IMR-90 (cell line): ENCODE data around the gene HAUS7. TPM values are rescaled to one million over a fixed set of nuclear protein-coding genes. Genes with fewer than 3 reads are reported as not detected.

Source experiments
- ATAC-seq: fragments of 200-7000 bp; cut with Tn5 transposase; 2 replicates; pipeline ENCODE4 v1.9.1; 2020; ENCODE audit warnings: low read depth, mild to moderate bottlenecking, moderate library complexity
- BruUV-seq: library from RNA; stranded (reverse); fragments of 400-500 nt; replicated peaks from 2 replicates; lab custom pipeline; 2021; lab: Mats Ljungman, UMichigan
- CTCF ChIA-PET: fragments of 300-600 bp; formaldehyde crosslinking; extraction: SDS; loops from one replicate; lab custom pipeline; 2021; ENCODE audit warnings: antibody characterized with exemption; lab: Yijun Ruan, JAX
- POLR2A ChIA-PET: fragments of 300-600 bp; sonication (Branson Sonifier 250); formaldehyde crosslinking; loops from one replicate; lab custom pipeline; 2022; ENCODE audit warnings: antibody characterized with exemption; ENCODE audit not compliant: unreplicated experiment; lab: Charles Lee
- DNase-seq: peaks from one replicate; pipeline ENCODE4 v3.0.0; 2013
- H2AFZ ChIP-seq: replicated peaks from 2 replicates; pipeline ENCODE3; 2013; ENCODE audit warnings: low read length, mild to moderate bottlenecking; ENCODE audit not compliant: poor library complexity
- H2AK5ac ChIP-seq: 2 replicates; pipeline ENCODE4 v1.6.1; 2013; ENCODE audit warnings: low read depth, low read length, inconsistent platforms
- H2AK9ac ChIP-seq: replicated peaks from 2 replicates; pipeline ENCODE3; 2013; ENCODE audit warnings: mild to moderate bottlenecking, low read depth, low read length, moderate library complexity; ENCODE audit not compliant: poor library complexity
- H2BK120ac ChIP-seq: 2 replicates; pipeline ENCODE4 v1.6.1; 2013; ENCODE audit warnings: low read depth, low read length, inconsistent platforms
- H2BK15ac ChIP-seq: 3 replicates; pipeline ENCODE4 v1.6.1; 2013; ENCODE audit warnings: low read depth, low read length, inconsistent platforms
- H2BK20ac ChIP-seq: 2 replicates; pipeline ENCODE4 v1.6.1; 2013; ENCODE audit warnings: low read depth, mild to moderate bottlenecking, inconsistent platforms, low read length, moderate library complexity
- H2BK5ac ChIP-seq: 2 replicates; pipeline ENCODE4 v1.6.1; 2013; ENCODE audit warnings: mild to moderate bottlenecking, low read depth, low read length, inconsistent platforms; ENCODE audit not compliant: poor library complexity, severe bottlenecking
- H3K14ac ChIP-seq: replicated peaks from 2 replicates; pipeline ENCODE4 v1.6.1; 2013; ENCODE audit warnings: low read depth, low read length, inconsistent platforms
- H3K18ac ChIP-seq: 2 replicates; pipeline ENCODE4 v1.6.1; 2013; ENCODE audit warnings: low read depth, low read length, control low read depth
- H3K23ac ChIP-seq: 2 replicates; pipeline ENCODE4 v1.6.1; 2013; ENCODE audit warnings: low read depth, low read length, inconsistent platforms
- H3K27ac ChIP-seq: 2 replicates; pipeline ENCODE4 v1.5.1; 2013; ENCODE audit warnings: mild to moderate bottlenecking, control low read depth, low read length; ENCODE audit not compliant: insufficient read depth
- H3K27me3 ChIP-seq: 2 replicates; pipeline ENCODE4 v1.6.1; 2013; ENCODE audit warnings: low read length; ENCODE audit not compliant: control insufficient read depth, insufficient read depth
- H3K36me3 ChIP-seq: 2 replicates; pipeline ENCODE4 v1.6.1; 2013; ENCODE audit warnings: low read length, mixed read lengths; ENCODE audit not compliant: control insufficient read depth, insufficient read depth
- H3K4ac ChIP-seq: 2 replicates; pipeline ENCODE4 v1.6.1; 2013; ENCODE audit warnings: low read depth, low read length, inconsistent platforms
- H3K4me1 ChIP-seq: 2 replicates; pipeline ENCODE4 v1.6.1; 2013; ENCODE audit warnings: low read length, mixed read lengths; ENCODE audit not compliant: control insufficient read depth, insufficient read depth
- H3K4me2 ChIP-seq: 2 replicates; pipeline ENCODE4 v1.6.1; 2013; ENCODE audit warnings: low read depth, mild to moderate bottlenecking, control low read depth, low read length, moderate library complexity
- H3K4me3 ChIP-seq: 2 replicates; pipeline ENCODE4 v1.5.1; 2013; ENCODE audit warnings: low read depth, mild to moderate bottlenecking, control low read depth, low read length, moderate library complexity; ENCODE audit not compliant: insufficient read depth
- H3K56ac ChIP-seq: 2 replicates; pipeline ENCODE4 v1.6.1; 2013; ENCODE audit warnings: low read length, inconsistent platforms; ENCODE audit not compliant: insufficient read depth; ENCODE audit errors: extremely low read depth
- H3K79me1 ChIP-seq, 2 experiments: 2 replicates each; pipeline ENCODE4 v1.6.1; 2013; ENCODE audit warnings: low read length in 2 of 2, inconsistent platforms in 1 of 2, low read depth in 1 of 2
- H3K9ac ChIP-seq: 2 replicates; pipeline ENCODE4 v1.6.1; 2013; ENCODE audit warnings: low read depth, low read length, control low read depth
- H3K9me1 ChIP-seq: 2 replicates; pipeline ENCODE4 v1.6.1; 2013; ENCODE audit warnings: low read length, inconsistent platforms; ENCODE audit not compliant: insufficient read depth
- H3K9me3 ChIP-seq: 2 replicates; pipeline ENCODE4 v1.6.1; 2013; ENCODE audit warnings: low read length; ENCODE audit not compliant: control insufficient read depth, insufficient read depth
- H4K20me1 ChIP-seq: 2 replicates; pipeline ENCODE4 v1.6.1; 2013; ENCODE audit warnings: low read length, inconsistent platforms; ENCODE audit not compliant: insufficient read depth
- H4K5ac ChIP-seq: 2 replicates; pipeline ENCODE4 v1.6.1; 2013; ENCODE audit warnings: mild to moderate bottlenecking, low read depth, low read length, control low read depth
- H4K8ac ChIP-seq, 2 experiments: 2 replicates each; pipeline ENCODE4 v1.6.1; 2013; ENCODE audit warnings: low read depth in 2 of 2, low read length in 2 of 2, control low read depth in 1 of 2, inconsistent platforms in 1 of 2
- H4K91ac ChIP-seq: 2 replicates; pipeline ENCODE4 v1.6.1; 2013; ENCODE audit warnings: low read depth, low read length, inconsistent platforms; ENCODE audit not compliant: insufficient read depth
- MXI1 ChIP-seq: IDR thresholded peaks from 2 replicates; pipeline ENCODE4 v1.6.1; 2012; ENCODE audit warnings: low read depth, mild to moderate bottlenecking, low read length, moderate library complexity, borderline replicate concordance
- RFX5 ChIP-seq: IDR thresholded peaks from 2 replicates; pipeline ENCODE4 v1.8.0; 2012; ENCODE audit warnings: low read depth, mild to moderate bottlenecking, low read length, moderate library complexity
- WGBS, 2 experiments: methylation state at CpG; one replicate each; pipeline versions ENCODE4 v1.1.5 to v1.1.7; 2013; ENCODE audit warnings: missing lambda C conversion rate in 2 of 2; ENCODE audit not compliant: insufficient read length in 1 of 2; ENCODE audit errors: extremely low coverage in 2 of 2; 5-methylcytosine and 5-hydroxymethylcytosine counted together
- dilution Hi-C: fragments of 300-500 bp; cut with HindIII; formaldehyde crosslinking; loops from one replicate; pipeline ENCODE4 v1.14.3; 2018; ENCODE audit warnings: low sequenced_read_pairs; ENCODE audit not compliant: unreplicated experiment
- in situ Hi-C: fragments of 300-500 bp; cut with MboI; formaldehyde crosslinking; loops from 3 replicates; pipeline ENCODE4 v1.14.3; 2019; ENCODE audit warnings: low sequenced_read_pairs, inconsistent platforms, mixed read lengths
- intact Hi-C: fragments of 100-400 bp; cut with micrococcal nuclease; formaldehyde crosslinking; loops from 2 replicates; pipeline ENCODE4 v1.10.0; 2022
- polyA plus RNA-seq, 3 experiments: library from polyadenylated mRNA; depleted of rRNA; stranded (reverse); fragments of >200 nt; gene quantifications; 2 replicates each; pipeline ENCODE4 v1.2.3, GENCODE V29; 2012; ENCODE audit warnings: low replicate concordance in 1 of 3
- total RNA-seq: library from RNA; depleted of rRNA; stranded (reverse); fragments of >200 nt; gene quantifications from 2 replicates; pipeline ENCODE4 v1.2.3, GENCODE V29; 2012

HAUS7 gene
- total and polyA plus RNA-seq, 2 of the 4 experiments (the other 2 are of a cell fraction) = 10.8 to 25.9 TPM

DNA sequence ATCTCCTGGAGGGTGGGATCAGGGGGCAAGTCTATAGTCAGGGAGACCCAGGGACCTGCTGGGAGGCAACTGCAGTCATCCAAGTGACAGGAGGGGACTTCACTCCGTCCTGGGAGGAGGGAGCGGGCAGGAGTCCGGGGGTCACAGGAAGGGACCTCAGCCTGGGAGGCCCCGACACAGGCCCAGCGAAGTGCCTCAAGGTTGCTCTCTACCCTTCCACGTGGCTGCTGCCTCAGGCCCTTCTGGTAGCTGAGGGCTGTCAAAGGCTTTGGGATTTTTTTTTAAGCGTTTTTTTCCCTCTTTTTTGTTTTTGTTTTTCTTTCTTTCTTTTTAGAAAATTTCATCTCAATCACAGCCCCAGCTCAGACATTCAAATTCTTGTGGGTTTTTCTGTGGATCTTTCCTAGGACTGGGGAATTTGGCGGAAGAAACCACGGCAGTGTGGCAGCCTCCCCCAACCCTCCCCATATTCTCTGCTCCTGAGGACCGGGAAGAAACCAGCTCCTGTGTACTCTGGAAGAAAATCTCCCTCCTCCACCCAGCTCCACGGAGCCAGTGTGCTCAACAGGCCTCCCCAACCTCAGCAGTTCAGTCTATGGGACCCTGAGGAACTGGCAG is 1.4 kb upstream of the HAUS7 start:
- H3K9me3 ChIP-seq = no peaks in the 10 kb centered on the region
- peak overlapping the region; percentile 54 for H3K4ac ChIP-seq
- TF ChIP-seq MXI1 (peak; percentile 27; the same call in 1 of the 2 replicates), RFX5 (no peak)
- peaks cover 23% of the 10 kb centered on the region for H3K4me1 ChIP-seq
- no peak overlapping the region for H2AK5ac ChIP-seq
- H3K9me1 ChIP-seq = peaks cover 14% of the 10 kb centered on the region
- H2AK9ac ChIP-seq = peak overlapping the region; percentile 22
- ChIA-PET POLR2A (interaction anchor here (0.6 kb wide), 1 partner anchor 35 kb away, joined by 3 read pairs; no protein-coding TSS in a partner anchor), CTCF (interaction anchor here (1.3 to 2.3 kb wide), 4 partner anchors 11 to 35 kb away, joined by 7 to 10 read pairs (median 8); partner anchors contain the start of gene BGN)
- 0 out of 2 replicates have a peak overlapping the region, but pooled peaks have one; percentile 65 for H3K14ac ChIP-seq
- no peaks in the 10 kb centered on the region for H3K27me3 ChIP-seq
- peak overlapping the region; percentile 89; the same call in 1 of the 2 replicates for H4K5ac ChIP-seq
- ATAC-seq = no peak
- peak overlapping the region; percentile 52; the same call in 1 of the 2 replicates for H4K91ac ChIP-seq
- 17% methylated on average over 1 of the region's 11 CpGs; no CpG with 5 or more reads in 1 of the 2 experiments for WGBS, 2 experiments
- H2AFZ ChIP-seq = peak overlapping the region; percentile 34
- H2BK15ac ChIP-seq = no peak overlapping the region
- no peaks in the 10 kb centered on the region for H3K36me3 ChIP-seq
- no peak overlapping the region for H3K18ac ChIP-seq
- H3K4me3 ChIP-seq = no peak overlapping the region
- no peaks in the 10 kb centered on the region for H4K20me1 ChIP-seq
- no peak overlapping the region for H3K23ac ChIP-seq
- intact Hi-C loops = loop anchor here (1.0 kb wide), 2 partner anchors 24 to 36 kb away; no protein-coding TSS in a partner anchor
- peaks cover 0 to 14% of the 10 kb centered on the region in 2 experiments; a peak in 2 of 4 replicates for H3K79me1 ChIP-seq
- H2BK120ac ChIP-seq = peak overlapping the region; percentile 71
- H3K4me2 ChIP-seq = no peak overlapping the region
- no peak overlapping the region for H3K27ac ChIP-seq
- peak overlapping the region in 1 of 2 experiments; percentile 64; a peak in 1 of 4 replicates for H4K8ac ChIP-seq
- no TSS peak for BruUV-seq
- dilution Hi-C loops = no loop called here
- no peak overlapping the region for H2BK20ac ChIP-seq
- no peak overlapping the region for H3K9ac ChIP-seq
- peak; percentile 31 for DNase-seq
- peak overlapping the region; percentile 10; the same call in 1 of the 2 replicates for H3K56ac ChIP-seq
- in situ Hi-C loops = loop anchor here (25.0 kb wide), 1 partner anchor 434 kb away; no protein-coding TSS in a partner anchor
- H2BK5ac ChIP-seq = no peak overlapping the region
